M059J (cell line): Measurements from ENCODE around the gene UBE3B. TPM values are rescaled to one million over a fixed set of nuclear protein-coding genes. Genes with fewer than 3 reads are reported as not detected.

ENCODE experiments used
- DNase-seq: peaks from one replicate; pipeline ENCODE4 v3.0.0-alpha.2; 2012; ENCODE audit warnings: low read depth
- total RNA-seq: library from RNA; depleted of rRNA; stranded (reverse); fragments of >200 nt; shearing (Covaris generic); gene quantifications from 2 replicates; pipeline ENCODE4 v1.2.3, GENCODE V29; 2014; rRNA removed

The UBE3B gene
- total RNA-seq, 1 experiment from 2014 or later, result 28.5 TPM

GRCh38 chr12:109571773-109572505 is 94.5 kb downstream of the UBE3B start:
- no peak for DNase-seq

- no peak for DNase-seq
Measured at GRCh38 chr12:109572506-109572845, 95.0 kb downstream of the UBE3B start.

- DNase-seq, result peak; percentile 99
Measured at GRCh38 chr12:109573029-109573913, 95.8 kb downstream of the UBE3B start, which contains the start of the genes MMAB and MVK. MMAB (minus strand) TSS chr12:109573504; CDS start chr12:109573480, 24 bp downstream. MVK (plus strand) TSS chr12:109573794; CDS start chr12:109574823, 1,029 bp downstream.

DNA sequence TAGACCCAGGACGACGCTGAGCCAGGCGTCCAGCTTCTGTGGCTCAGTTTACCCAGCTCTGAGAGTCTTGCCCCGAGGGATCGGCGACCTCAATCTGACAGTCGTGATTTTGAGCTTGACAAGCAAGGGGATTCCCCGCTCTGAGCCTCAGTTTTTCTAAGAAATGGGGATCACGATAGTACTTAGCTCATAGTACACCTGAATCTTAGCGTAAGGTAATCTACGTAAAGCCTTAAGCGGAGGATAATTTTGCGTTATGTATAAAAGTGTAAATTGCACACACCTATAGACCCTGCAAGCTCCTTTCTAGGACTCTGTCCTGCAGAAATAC is 96.4 kb downstream of the UBE3B start:
- no peak for DNase-seq

- no peak for DNase-seq
Measured at GRCh38 chr12:109575683-109576082, 98.2 kb downstream of the UBE3B start.

DNA sequence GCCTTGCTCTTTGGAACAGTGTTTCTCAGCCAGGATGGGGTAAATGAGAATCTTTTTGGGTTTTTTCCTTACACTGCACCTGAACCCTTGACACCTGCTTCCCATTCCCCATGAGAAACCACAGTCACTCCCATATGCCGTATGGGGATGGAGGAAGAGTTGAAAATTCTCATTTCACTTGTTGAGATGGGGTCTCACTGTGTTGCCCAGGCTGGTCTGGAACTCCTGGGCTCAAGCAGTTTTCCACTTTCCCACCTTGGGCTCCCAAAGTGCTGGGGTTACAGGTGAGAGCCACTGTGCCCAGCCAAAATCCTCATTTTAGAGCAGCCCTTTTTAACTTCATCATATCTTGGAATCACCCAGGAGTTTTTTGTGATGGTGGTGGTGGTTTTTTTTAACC is 99.9 kb downstream of the UBE3B start:
- no peak for DNase-seq

- DNase-seq, result no peak
Measured at GRCh38 chr12:109578330-109578927, 101.0 kb downstream of the UBE3B start.

GRCh38 chr12:109579639-109580038 is 102.2 kb downstream of the UBE3B start:
- DNase-seq, result no peak

DNA sequence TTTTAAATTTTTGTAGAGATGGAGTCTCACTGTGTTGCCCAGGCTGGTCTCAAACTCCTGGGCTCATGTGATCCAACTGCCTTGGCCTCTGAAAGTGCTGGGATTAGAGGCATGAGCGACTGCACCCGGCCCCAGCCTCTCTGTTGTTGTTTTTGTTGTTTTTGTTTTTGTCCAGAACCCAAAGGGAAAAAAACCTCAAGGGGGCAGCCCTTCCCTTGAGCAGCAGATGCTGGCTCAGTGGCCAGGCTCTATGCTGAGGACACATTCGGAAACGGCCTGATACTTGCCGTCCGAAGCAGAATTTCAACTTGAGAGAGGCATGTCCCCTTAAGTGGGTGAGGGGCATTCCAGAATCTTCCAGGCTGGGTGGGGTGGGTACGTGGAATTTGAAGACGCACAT is 102.8 kb downstream of the UBE3B start:
- DNase-seq, result no peak

GRCh38 chr12:109580684-109581333 is 103.4 kb downstream of the UBE3B start:
- no peak for DNase-seq

- no peak for DNase-seq
Measured at GRCh38 chr12:109581334-109581691, 103.9 kb downstream of the UBE3B start.

GRCh38 chr12:109581856-109582255 is 104.4 kb downstream of the UBE3B start:
- peak; percentile 54 for DNase-seq

- peak; percentile 19 for DNase-seq
Measured at GRCh38 chr12:109582636-109583035, 105.2 kb downstream of the UBE3B start.

- DNase-seq, result no peak
Measured at GRCh38 chr12:109583733-109584132, 106.3 kb downstream of the UBE3B start.

Other genes with a start within 250 kb of the UBE3B start
- not detected in 2 replicates for gene FOXN4, start 168.3 kb upstream of the UBE3B start, total RNA-seq
- not detected in 2 replicates for gene MYO1H, start 129.7 kb upstream of the UBE3B start, total RNA-seq
- 31.8 and 37.9 TPM in 2 replicates for gene KCTD10, start 334 bp upstream of the UBE3B start, total RNA-seq
- 36.0 and 40.1 TPM in 2 replicates for gene MMAB, start 95.9 kb downstream of the UBE3B start, total RNA-seq
- gene MVK, start 96.2 kb downstream of the UBE3B start, total RNA-seq, result 22.4 and 30.6 TPM in 2 replicates
- 0.89 and 2.1 TPM in 2 replicates for gene FAM222A, start 236.2 kb downstream of the UBE3B start, total RNA-seq